ENCODE data around the gene FANCI.

DNA sequence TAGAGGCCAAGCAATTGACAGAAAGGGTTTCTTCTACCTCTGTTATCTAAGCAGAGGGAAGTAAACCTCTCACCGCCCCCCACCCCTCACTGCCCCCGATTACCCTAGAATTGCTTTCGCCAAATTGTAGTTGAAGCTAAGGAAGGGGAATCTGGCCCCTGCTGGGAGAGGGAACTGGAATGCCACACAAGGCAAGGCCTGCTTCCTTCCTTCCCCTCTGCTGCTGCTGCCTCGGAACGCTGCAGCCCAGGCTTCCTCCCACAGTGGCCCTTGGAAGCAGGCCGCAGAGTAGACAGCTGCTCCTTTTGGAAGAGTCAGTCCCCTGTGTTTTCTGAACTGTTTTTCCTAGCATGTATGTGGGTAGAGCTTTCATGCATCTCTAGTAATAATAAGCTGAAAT, 44.0 kb upstream of the FANCI start:
- no peak for TF ChIP-seq TAF1 (IDR thresholded peaks at IDR 0.05; ENCODE audit: borderline replicate concordance, insufficient read depth, low read length)
- no peak for TF ChIP-seq POLR2AphosphoS5 (IDR thresholded peaks at IDR 0.05; ENCODE audit: low read depth, low read length)
